H9 (cell line): ENCODE measurements around the gene UGT1A5. TPM values are rescaled to one million over a fixed set of nuclear protein-coding genes. Genes with fewer than 3 reads are reported as not detected.

Source experiments
- DNase-seq: peaks from one replicate; pipeline ENCODE4 v3.0.0-alpha.2; 2017
- H2AFZ ChIP-seq: one replicate; pipeline ENCODE4 v1.6.1; 2013; ENCODE audit warnings: mild to moderate bottlenecking, low read length, control low read depth, moderate library complexity
- H2AK5ac ChIP-seq: 2 replicates; pipeline ENCODE4 v1.6.1; 2013; ENCODE audit warnings: low read length, control low read depth, mixed read lengths; ENCODE audit not compliant: insufficient read length
- H2BK120ac ChIP-seq: one replicate; pipeline ENCODE4 v1.6.1; 2013; ENCODE audit warnings: low read depth, mild to moderate bottlenecking, low read length, control low read depth, inconsistent platforms; ENCODE audit not compliant: poor library complexity, severe bottlenecking
- H2BK12ac ChIP-seq: 2 replicates; pipeline ENCODE4 v1.6.1; 2013; ENCODE audit warnings: low read length, control low read depth, mixed read lengths, low read depth; ENCODE audit not compliant: insufficient read length
- H2BK15ac ChIP-seq: 2 replicates; pipeline ENCODE4 v1.6.1; 2013; ENCODE audit warnings: low read depth, low read length, control low read depth
- H2BK20ac ChIP-seq: one replicate; pipeline ENCODE4 v1.6.1; 2013; ENCODE audit warnings: low read depth, mild to moderate bottlenecking, low read length, control low read depth, inconsistent platforms; ENCODE audit not compliant: poor library complexity, severe bottlenecking
- H2BK5ac ChIP-seq: 2 replicates; pipeline ENCODE4 v1.6.1; 2013; ENCODE audit warnings: low read length, control low read depth, mixed read lengths; ENCODE audit not compliant: insufficient read length
- H3K14ac ChIP-seq: 2 replicates; pipeline ENCODE4 v1.6.1; 2013; ENCODE audit warnings: low read length, control low read depth; ENCODE audit not compliant: insufficient read depth
- H3K18ac ChIP-seq: 2 replicates; pipeline ENCODE4 v1.6.1; 2013; ENCODE audit warnings: low read depth, mild to moderate bottlenecking, mixed read lengths, low read length, control low read depth; ENCODE audit not compliant: insufficient read length
- H3K23ac ChIP-seq: 2 replicates; pipeline ENCODE4 v1.6.1; 2013; ENCODE audit warnings: low read length, control low read depth, mixed read lengths, low read depth; ENCODE audit not compliant: insufficient read length
- H3K23me2 ChIP-seq: 2 replicates; pipeline ENCODE4 v1.6.1; 2013; ENCODE audit warnings: low read depth, mild to moderate bottlenecking, mixed read lengths, low read length, control low read depth; ENCODE audit not compliant: insufficient read length, poor library complexity, severe bottlenecking
- H3K27ac ChIP-seq: 2 replicates; pipeline ENCODE4 v1.5.1; 2013; ENCODE audit warnings: low read length, control low read depth, mixed read lengths, low read depth; ENCODE audit not compliant: insufficient read length
- H3K27me3 ChIP-seq: 2 replicates; pipeline ENCODE4 v1.6.1; 2013; ENCODE audit warnings: low read length, control low read depth, inconsistent platforms; ENCODE audit not compliant: insufficient read depth
- H3K4ac ChIP-seq: 2 replicates; pipeline ENCODE4 v1.6.1; 2013; ENCODE audit warnings: low read depth, mild to moderate bottlenecking, control low read depth, inconsistent platforms, low read length, moderate library complexity
- H3K4me1 ChIP-seq: 2 replicates; pipeline ENCODE4 v1.6.1; 2013; ENCODE audit warnings: low read length, control low read depth, inconsistent platforms; ENCODE audit not compliant: insufficient read depth
- H3K4me2 ChIP-seq: 2 replicates; pipeline ENCODE4 v1.6.1; 2013; ENCODE audit warnings: low read length, control low read depth, mixed read lengths; ENCODE audit not compliant: insufficient read length, insufficient read depth
- H3K56ac ChIP-seq: 2 replicates; pipeline ENCODE4 v1.6.1; 2013; ENCODE audit warnings: low read depth, mild to moderate bottlenecking, mixed read lengths, low read length, control low read depth; ENCODE audit not compliant: insufficient read length
- H3K79me1 ChIP-seq: 2 replicates; pipeline ENCODE4 v1.6.1; 2013; ENCODE audit warnings: low read depth, mild to moderate bottlenecking, moderate library complexity, low read length, control low read depth, inconsistent platforms; ENCODE audit not compliant: insufficient read depth, poor library complexity, severe bottlenecking
- H3K79me2 ChIP-seq: 2 replicates; pipeline ENCODE4 v1.6.1; 2013; ENCODE audit warnings: low read length, control low read depth, inconsistent platforms; ENCODE audit not compliant: insufficient read depth
- H3K9ac ChIP-seq: 2 replicates; pipeline ENCODE4 v1.6.1; 2013; ENCODE audit warnings: low read length, control low read depth, mixed read lengths; ENCODE audit not compliant: insufficient read length; ENCODE audit errors: extremely low read depth
- H3K9me3 ChIP-seq: one replicate; pipeline ENCODE4 v1.6.1; 2013; ENCODE audit warnings: low read depth, low read length, inconsistent platforms; ENCODE audit not compliant: control insufficient read depth
- H3T11ph ChIP-seq: one replicate; pipeline ENCODE4 v1.6.1; 2013; ENCODE audit warnings: mild to moderate bottlenecking, low read length, control low read depth, inconsistent platforms
- H4K20me1 ChIP-seq: one replicate; pipeline ENCODE4 v1.6.1; 2013; ENCODE audit not compliant: control insufficient read depth, insufficient read length, insufficient read depth
- H4K5ac ChIP-seq: 2 replicates; pipeline ENCODE4 v1.6.1; 2013; ENCODE audit warnings: low read depth, mild to moderate bottlenecking, mixed read lengths, low read length, control low read depth; ENCODE audit not compliant: insufficient read length
- H4K8ac ChIP-seq: replicated peaks from 2 replicates; pipeline ENCODE4 v1.6.1; 2013; ENCODE audit warnings: low read length, control low read depth, mixed read lengths, low read depth; ENCODE audit not compliant: insufficient read length
- H4K91ac ChIP-seq: 2 replicates; pipeline ENCODE4 v1.6.1; 2013; ENCODE audit warnings: low read depth, mild to moderate bottlenecking, moderate library complexity, mixed read lengths, low read length, control low read depth; ENCODE audit not compliant: insufficient read length
- H3K27ac Mint-ChIP-seq, 3 experiments: 2 replicates in 2 of 3; 3 replicates in 1 of 3; pipeline ENCODE4 v1.8.0; 2020 to 2021; ENCODE audit warnings: mixed read lengths in 3 of 3, mild to moderate bottlenecking in 1 of 3, moderate library complexity in 1 of 3
- H3K27me3 Mint-ChIP-seq: 2 replicates; pipeline ENCODE4 v1.8.0; 2021; ENCODE audit warnings: low read depth, mild to moderate bottlenecking, moderate library complexity, mixed read lengths
- H3K36me3 Mint-ChIP-seq, 3 experiments: 2 replicates in 2 of 3; 3 replicates in 1 of 3; pipeline ENCODE4 v1.8.0; 2020 to 2021; ENCODE audit warnings: low read depth in 3 of 3, mixed read lengths in 3 of 3; ENCODE audit not compliant: insufficient read depth in 1 of 3
- H3K4me1 Mint-ChIP-seq, 2 experiments: 2 replicates each; pipeline ENCODE4 v1.8.0; 2020; ENCODE audit warnings: mixed read lengths in 2 of 2
- H3K4me3 Mint-ChIP-seq, 2 experiments: 2 replicates in 1 of 2; 3 replicates in 1 of 2; pipeline ENCODE4 v1.8.0; 2020 to 2021; ENCODE audit warnings: mild to moderate bottlenecking in 2 of 2, mixed read lengths in 2 of 2, moderate library complexity in 1 of 2
- H3K9me3 Mint-ChIP-seq, 2 experiments: 2 replicates in 1 of 2; 3 replicates in 1 of 2; pipeline ENCODE4 v1.8.0; 2020; ENCODE audit warnings: mild to moderate bottlenecking in 2 of 2, mixed read lengths in 2 of 2, moderate library complexity in 1 of 2
- WGBS: extraction: QIAGEN DNeasy Blood & Tissue Kit; methylation state at CpG from one replicate; pipeline ENCODE4 v1.1.7; 2013; ENCODE audit warnings: missing lambda C conversion rate, low lambda C conversion rate, mixed read lengths; ENCODE audit not compliant: insufficient read length; ENCODE audit errors: extremely low coverage; 5-methylcytosine and 5-hydroxymethylcytosine counted together
- total RNA-seq: library from RNA; stranded (reverse); gene quantifications from 2 replicates; pipeline ENCODE4 v1.2.1, GENCODE V29; 2021
- TF ChIP-seq, protein P1 (sequence below): fragments of 200-600 bp; sonication (generic); conservative IDR thresholded peaks from 3 replicates; pipeline ENCODE4 v1.8.0; 2021; ENCODE audit warnings: antibody characterized with exemption, mild to moderate bottlenecking

Gene UGT1A5
- total RNA-seq, 1 experiment from 2014 or later: not detected

DNA sequence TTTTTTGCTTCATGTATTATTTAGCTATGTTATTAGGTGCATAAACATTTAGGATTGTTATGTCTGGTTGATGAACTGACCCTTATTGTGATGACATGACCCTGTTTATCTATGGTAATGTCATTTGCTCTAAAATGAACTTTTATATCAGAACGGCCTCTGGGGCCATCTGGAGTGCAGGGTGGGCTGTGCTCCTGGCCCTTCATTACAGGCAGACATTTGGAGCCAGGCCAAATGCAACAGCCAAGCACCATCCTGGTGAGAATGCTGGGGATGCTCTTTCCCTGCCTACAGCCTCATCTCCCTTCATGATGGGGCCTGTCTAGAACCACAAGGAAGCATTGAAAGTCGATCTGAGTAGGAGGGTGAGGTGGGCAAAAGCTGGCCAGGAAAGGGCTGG is 103.6 kb downstream of the UGT1A5 start:
- Mint-ChIP-seq H3K4me1 (no peaks in the 10 kb centered on the region), H3K27me3 (peaks cover 7% of the 10 kb centered on the region), H3K4me3 (no peak overlapping the region), H3K36me3 (no peaks in the 10 kb centered on the region), H3K9me3 (no peaks in the 10 kb centered on the region; a peak in 1 of 5 replicates), H3K27ac (no peak overlapping the region)
- TF ChIP-seq, protein P1, sequence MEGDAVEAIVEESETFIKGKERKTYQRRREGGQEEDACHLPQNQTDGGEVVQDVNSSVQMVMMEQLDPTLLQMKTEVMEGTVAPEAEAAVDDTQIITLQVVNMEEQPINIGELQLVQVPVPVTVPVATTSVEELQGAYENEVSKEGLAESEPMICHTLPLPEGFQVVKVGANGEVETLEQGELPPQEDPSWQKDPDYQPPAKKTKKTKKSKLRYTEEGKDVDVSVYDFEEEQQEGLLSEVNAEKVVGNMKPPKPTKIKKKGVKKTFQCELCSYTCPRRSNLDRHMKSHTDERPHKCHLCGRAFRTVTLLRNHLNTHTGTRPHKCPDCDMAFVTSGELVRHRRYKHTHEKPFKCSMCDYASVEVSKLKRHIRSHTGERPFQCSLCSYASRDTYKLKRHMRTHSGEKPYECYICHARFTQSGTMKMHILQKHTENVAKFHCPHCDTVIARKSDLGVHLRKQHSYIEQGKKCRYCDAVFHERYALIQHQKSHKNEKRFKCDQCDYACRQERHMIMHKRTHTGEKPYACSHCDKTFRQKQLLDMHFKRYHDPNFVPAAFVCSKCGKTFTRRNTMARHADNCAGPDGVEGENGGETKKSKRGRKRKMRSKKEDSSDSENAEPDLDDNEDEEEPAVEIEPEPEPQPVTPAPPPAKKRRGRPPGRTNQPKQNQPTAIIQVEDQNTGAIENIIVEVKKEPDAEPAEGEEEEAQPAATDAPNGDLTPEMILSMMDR: no peak
- Histone ChIP-seq H3K14ac (no peak overlapping the region), H4K5ac (no peak overlapping the region), H4K8ac (no peak overlapping the region), H2BK12ac (no peak overlapping the region), H3T11ph (no peak overlapping the region), H3K27me3 (no peaks in the 10 kb centered on the region), H3K9me3 (no peaks in the 10 kb centered on the region), H3K23me2 (no peaks in the 10 kb centered on the region), H3K4ac (no peak overlapping the region), H4K91ac (no peak overlapping the region), H3K27ac (no peak overlapping the region), H2BK5ac (no peak overlapping the region), H2BK20ac (no peak overlapping the region), H2AK5ac (no peak overlapping the region), H3K4me2 (no peak overlapping the region), H3K23ac (no peak overlapping the region), H3K9ac (no peak overlapping the region), H3K4me1 (no peaks in the 10 kb centered on the region), H2BK120ac (no peak overlapping the region), H3K79me1 (no peaks in the 10 kb centered on the region), H2AFZ (no peak overlapping the region), H4K20me1 (no peaks in the 10 kb centered on the region), H3K18ac (no peak overlapping the region), H3K79me2 (no peaks in the 10 kb centered on the region), H3K56ac (no peak overlapping the region), H2BK15ac (no peak overlapping the region)
- WGBS: no CpG with 5 or more reads among the region's 2 CpGs
- no peak for DNase-seq
